HL-60 (cell line): Measurements from ENCODE around the gene ZNF25.

Experiments used
- DNase-seq, 2 experiments: peaks; one replicate each; pipeline ENCODE4 v3.0.0-alpha.2; 2010 to 2020; ENCODE audit warnings: low read depth in 1 of 2, low spot score in 1 of 2
- H3K27ac ChIP-seq: fragments of 250-450 bp; sonication (Bioruptor Pico); replicated peaks from 2 replicates; pipeline ENCODE4 v1.5.1; 2020; ENCODE audit warnings: mild to moderate bottlenecking, moderate library complexity
- H3K27me3 ChIP-seq: fragments of 250-450 bp; sonication (Bioruptor Pico); 2 replicates; pipeline ENCODE4 v1.5.1; 2021; ENCODE audit warnings: mild to moderate bottlenecking, moderate library complexity; ENCODE audit not compliant: insufficient read depth, poor library complexity, severe bottlenecking
- H3K4me3 ChIP-seq: replicated peaks from 2 replicates; pipeline ENCODE4 v1.5.1; 2011; ENCODE audit warnings: mild to moderate bottlenecking, control low read depth, low read length; ENCODE audit not compliant: insufficient read depth
- CTCF ChIP-seq: IDR thresholded peaks from one replicate; pipeline ENCODE4 v1.5.1; 2011; ENCODE audit warnings: low read length, control low read depth, inconsistent platforms; ENCODE audit not compliant: insufficient read depth
- GABPA ChIP-seq: IDR thresholded peaks from 2 replicates; pipeline ENCODE4 v1.6.1; 2012; ENCODE audit warnings: low read depth
- POLR2AphosphoS5 ChIP-seq: IDR thresholded peaks from 2 replicates; pipeline ENCODE4 v1.6.1; 2012; ENCODE audit warnings: low read depth
- REST ChIP-seq: IDR thresholded peaks from 2 replicates; pipeline ENCODE4 v1.6.1; 2012; ENCODE audit warnings: low read depth; ENCODE audit not compliant: insufficient replicate concordance
- SPI1 ChIP-seq: IDR thresholded peaks from 2 replicates; pipeline ENCODE4 v1.6.1; 2012; ENCODE audit warnings: low read depth, mild to moderate bottlenecking, borderline replicate concordance

ZNF25 gene

GRCh38 chr10:37948210-37948609, 28.2 kb downstream of the ZNF25 start:
- Histone ChIP-seq H3K27me3 (no peaks in the 10 kb centered on the region), H3K27ac (no peak overlapping the region), H3K4me3 (no peak overlapping the region)
- TF ChIP-seq REST: no peak
- no peak for TF ChIP-seq POLR2AphosphoS5
- no peak for DNase-seq

GRCh38 chr10:37947526-37947925, 28.9 kb downstream of the ZNF25 start:
- TF ChIP-seq CTCF: no peak
- no peak for TF ChIP-seq SPI1
- TF ChIP-seq POLR2AphosphoS5: no peak
- TF ChIP-seq REST: no peak
- TF ChIP-seq GABPA: no peak
- no peaks in the 10 kb centered on the region for H3K27me3 ChIP-seq
- H3K27ac ChIP-seq: no peak overlapping the region
- no peak for DNase-seq
- no peak overlapping the region for H3K4me3 ChIP-seq

- Histone ChIP-seq H3K27me3 (no peaks in the 10 kb centered on the region), H3K4me3 (no peak overlapping the region), H3K27ac (no peak overlapping the region)
- TF ChIP-seq POLR2AphosphoS5 (no peak), SPI1 (no peak), CTCF (no peak), GABPA (no peak), REST (no peak)
- DNase-seq: no peak
Measured at GRCh38 chr10:37937864-37938263, 38.6 kb downstream of the ZNF25 start.

GRCh38 chr10:37934791-37935190, 41.7 kb downstream of the ZNF25 start:
- H3K4me3 ChIP-seq: no peak overlapping the region
- H3K27ac ChIP-seq: no peak overlapping the region
- TF ChIP-seq CTCF (no peak), REST (no peak), GABPA (no peak), POLR2AphosphoS5 (no peak), SPI1 (no peak)
- no peak for DNase-seq
- H3K27me3 ChIP-seq: no peaks in the 10 kb centered on the region
